Erythroblast (primary cell): ENCODE measurements around the gene PTPRM.

Source experiments
- GATA1 ChIP-seq: IDR thresholded peaks from 2 replicates; pipeline ENCODE4 v1.6.1; 2011; ENCODE audit warnings: low read depth, mild to moderate bottlenecking, control low read depth, low read length, moderate library complexity
- POLR2A ChIP-seq: IDR thresholded peaks from 2 replicates; pipeline ENCODE4 v1.6.1; 2011; ENCODE audit warnings: mild to moderate bottlenecking, low read length

- no peak for TF ChIP-seq POLR2A
- no peak for TF ChIP-seq GATA1
Observed at GRCh38 chr18:7872569-7872968, 305.5 kb downstream of the PTPRM start.
